ENCODE data around the gene HOXB7. TPM values are rescaled to one million over a fixed set of nuclear protein-coding genes. Genes with fewer than 3 reads are reported as not detected.

HOXB7 gene
- total and polyA plus RNA-seq, 12 donors, result 0.13 to 0.62 (median 0.29) TPM; not detected in 6

- ATAC-seq (peak in 5 of 8 donors; percentile 20 to 50 (median 41)), DNase-seq (no peak)
- no peak overlapping the region for H3K27ac ChIP-seq
- peaks cover 0 to 5% (median 0%) of the 10 kb centered on the region in 9 donors for H3K36me3 ChIP-seq
- WGBS, 2 donors, result 1 to 2% methylated on average over 57 to 67 of the region's 67 CpGs
- H3K27me3 ChIP-seq, result peaks cover 92 to 100% (median 100%) of the 10 kb centered on the region in 7 donors
- H3K4me1 ChIP-seq, result peaks cover 10 to 56% (median 37%) of the 10 kb centered on the region in 9 donors
- H3K4me3 ChIP-seq, result peak overlapping the region in 6 of 10 donors; percentile 3 to 67 (median 16)
- intact Hi-C loops (cut with DNase I), result loop anchor here in 9 of 10 donors (10.0 kb wide), 4 partner anchors 278 to 588 kb away; no protein-coding TSS in a partner anchor
- H3K9me3 ChIP-seq, result no peaks in the 10 kb centered on the region
- peak in 2 of 9 donors; percentile 5 to 35 for TF ChIP-seq CTCF (IDR thresholded peaks at IDR 0.05)
Observed at GRCh38 chr17:48612854-48613691, 2.3 kb upstream of the HOXB7 start.

GRCh38 chr17:48612456-48612853 lies 1.6 kb upstream of the HOXB7 start:
- no peak for TF ChIP-seq CTCF (IDR thresholded peaks at IDR 0.05)
- no peak for DNase-seq
- Histone ChIP-seq H3K27me3 (peaks cover 92 to 100% (median 100%) of the 10 kb centered on the region in 7 donors), H3K27ac (no peak overlapping the region), H3K4me1 (peaks cover 9 to 52% (median 37%) of the 10 kb centered on the region in 9 donors), H3K36me3 (peaks cover 0 to 5% (median 0%) of the 10 kb centered on the region in 9 donors), H3K9me3 (no peaks in the 10 kb centered on the region), H3K4me3 (peak overlapping the region in 5 of 10 donors; percentile 3 to 67 (median 15))
- intact Hi-C loops (cut with DNase I), result loop anchor here in 9 of 10 donors (10.0 kb wide), 4 partner anchors 278 to 588 kb away; no protein-coding TSS in a partner anchor
- no peak for ATAC-seq
- 4% methylated on average over 15 of the region's 15 CpGs for WGBS, 2 donors

GRCh38 chr17:48611681-48612455 lies 1.1 kb upstream of the HOXB7 start:
- H3K27me3 ChIP-seq, result peaks cover 92 to 100% (median 100%) of the 10 kb centered on the region in 7 donors
- peaks cover 0 to 5% (median 0%) of the 10 kb centered on the region in 9 donors for H3K36me3 ChIP-seq
- no peak for ATAC-seq
- intact Hi-C loops (cut with DNase I), result loop anchor here in 9 of 10 donors (10.0 kb wide), 4 partner anchors 277 to 587 kb away; no protein-coding TSS in a partner anchor
- H3K9me3 ChIP-seq, result no peaks in the 10 kb centered on the region
- 5 to 6% methylated on average over 34 to 36 of the region's 36 CpGs for WGBS, 2 donors
- no peak for DNase-seq
- peaks cover 9 to 52% (median 37%) of the 10 kb centered on the region in 9 donors for H3K4me1 ChIP-seq
- peak overlapping the region in 5 of 10 donors; percentile 23 to 67 (median 47) for H3K4me3 ChIP-seq
- H3K27ac ChIP-seq, result peak overlapping the region in 1 of 10 donors; percentile 73
- no peak for TF ChIP-seq CTCF (IDR thresholded peaks at IDR 0.05)

GRCh38 chr17:48611213-48611612 lies 396 bp upstream of the HOXB7 start:
- H3K36me3 ChIP-seq, result peaks cover 0 to 5% (median 0%) of the 10 kb centered on the region in 9 donors
- DNase-seq, result no peak
- peak in 1 of 8 donors; percentile 27 for ATAC-seq
- H3K9me3 ChIP-seq, result no peaks in the 10 kb centered on the region
- no peak for TF ChIP-seq CTCF (IDR thresholded peaks at IDR 0.05)
- H3K4me1 ChIP-seq, result peaks cover 9 to 52% (median 37%) of the 10 kb centered on the region in 9 donors
- H3K4me3 ChIP-seq, result peak overlapping the region; percentile 4 to 67 (median 40)
- intact Hi-C loops (cut with DNase I), result loop anchor here in 9 of 10 donors (10.0 kb wide), 4 partner anchors 276 to 586 kb away; no protein-coding TSS in a partner anchor
- H3K27ac ChIP-seq, result peak overlapping the region in 1 of 10 donors; percentile 73
- peaks cover 92 to 100% (median 100%) of the 10 kb centered on the region in 7 donors for H3K27me3 ChIP-seq
- 5% methylated on average over 22 of the region's 22 CpGs for WGBS, 2 donors

All from heart right ventricle (tissue), 16 donors.